ENCODE results near the gene KCNJ14.

KCNJ14 gene

GRCh38 chr19:48468772-48469288, 13.5 kb downstream of the KCNJ14 start:
- H3K4me3 ChIP-seq (ENCODE audit: low read depth in 1 of 2, low read length in 1 of 2), result peak overlapping the region; percentile 77 to 98
- peak; percentile 32 for TF ChIP-seq CTCF (IDR thresholded peaks at IDR 0.05)
- no peaks in the 10 kb centered on the region for H3K27me3 ChIP-seq
- H3K27ac ChIP-seq, result peak overlapping the region; percentile 94
- H3K4me1 ChIP-seq (ENCODE audit: control insufficient read depth in 1 of 2, insufficient read depth in 1 of 2, low read depth in 1 of 2, low read length in 1 of 2), result peaks cover 19 to 20% of the 10 kb centered on the region in 2 experiments
- H3K36me3 ChIP-seq, result peaks cover 36% of the 10 kb centered on the region
- H3K9me3 ChIP-seq, result no peaks in the 10 kb centered on the region

- Histone ChIP-seq H3K36me3 (peaks cover 42% of the 10 kb centered on the region), H3K27me3 (no peaks in the 10 kb centered on the region), H3K9me3 (no peaks in the 10 kb centered on the region), H3K27ac (peak within 1 kb of the TSS; percentile 94), H3K4me3 (ENCODE audit: low read depth in 1 of 2, low read length in 1 of 2) (peak within 1 kb of the TSS; percentile 77 to 98), H3K4me1 (ENCODE audit: control insufficient read depth in 1 of 2, insufficient read depth in 1 of 2, low read depth in 1 of 2, low read length in 1 of 2) (peaks cover 19 to 20% of the 10 kb centered on the region in 2 experiments)
- TF ChIP-seq CTCF (IDR thresholded peaks at IDR 0.05), result peak; percentile 2
Observed at GRCh38 chr19:48469289-48469881, 14.0 kb downstream of the KCNJ14 start, which contains the start of gene CYTH2. Gene CYTH2 (plus strand): TSS chr19:48469369. CDS start chr19:48469508, 139 bp downstream.

- peak overlapping the region; percentile 94 for H3K27ac ChIP-seq
- TF ChIP-seq CTCF (IDR thresholded peaks at IDR 0.05), result no peak
- H3K9me3 ChIP-seq, result no peaks in the 10 kb centered on the region
- peak overlapping the region; percentile 77 to 98 for H3K4me3 ChIP-seq (ENCODE audit: low read depth in 1 of 2, low read length in 1 of 2)
- peaks cover 19 to 20% of the 10 kb centered on the region in 2 experiments for H3K4me1 ChIP-seq (ENCODE audit: control insufficient read depth in 1 of 2, insufficient read depth in 1 of 2, low read depth in 1 of 2, low read length in 1 of 2)
- H3K36me3 ChIP-seq, result peaks cover 49% of the 10 kb centered on the region
- H3K27me3 ChIP-seq, result no peaks in the 10 kb centered on the region
Observed at GRCh38 chr19:48469934-48470680, 14.7 kb downstream of the KCNJ14 start.

- H3K4me3 ChIP-seq (ENCODE audit: low read depth in 1 of 2, low read length in 1 of 2), result no peak overlapping the region
- no peaks in the 10 kb centered on the region for H3K27me3 ChIP-seq
- H3K9me3 ChIP-seq, result no peaks in the 10 kb centered on the region
- H3K27ac ChIP-seq, result no peak overlapping the region
- H3K36me3 ChIP-seq, result peaks cover 56% of the 10 kb centered on the region
- no peak for TF ChIP-seq CTCF (IDR thresholded peaks at IDR 0.05)
- peaks cover 19 to 20% of the 10 kb centered on the region in 2 experiments for H3K4me1 ChIP-seq (ENCODE audit: control insufficient read depth in 1 of 2, insufficient read depth in 1 of 2, low read depth in 1 of 2, low read length in 1 of 2)
Observed at GRCh38 chr19:48470856-48471255, 15.5 kb downstream of the KCNJ14 start.

- H3K27ac ChIP-seq, result no peak overlapping the region
- no peaks in the 10 kb centered on the region for H3K9me3 ChIP-seq
- H3K4me1 ChIP-seq (ENCODE audit: control insufficient read depth in 1 of 2, insufficient read depth in 1 of 2, low read depth in 1 of 2, low read length in 1 of 2), result peaks cover 19 to 20% of the 10 kb centered on the region in 2 experiments
- no peak for TF ChIP-seq CTCF (IDR thresholded peaks at IDR 0.05)
- H3K4me3 ChIP-seq (ENCODE audit: low read depth in 1 of 2, low read length in 1 of 2), result no peak overlapping the region
- H3K36me3 ChIP-seq, result peaks cover 66% of the 10 kb centered on the region
- H3K27me3 ChIP-seq, result no peaks in the 10 kb centered on the region
Observed at GRCh38 chr19:48471836-48472235, 16.5 kb downstream of the KCNJ14 start.

All from neutrophil (primary cell).